Activated T-helper 9 cell treated with anti-CD3 and anti-CD28 coated beads, Interleukin-2, amount 50 U/mL, for 16 hours (primary cell): ENCODE results near the gene CHMP4A.

Experiments
- DNase-seq: peaks from one replicate; pipeline ENCODE4 v3.0.0-alpha.2; 2020; ENCODE audit warnings: low read depth

The CHMP4A gene

GRCh38 chr14:24212924-24213865, at the start of gene CHMP4A:
Gene CHMP4A (minus strand): TSS chr14:24213488. CDS start chr14:24213439, 49 bp downstream.
- DNase-seq, result peak; percentile 94

- DNase-seq, result no peak
Observed at GRCh38 chr14:24261969-24262327, 48.7 kb upstream of the CHMP4A start.

GRCh38 chr14:24261256-24261968, 48.1 kb upstream of the CHMP4A start:
- no peak for DNase-seq

- no peak for DNase-seq
Observed at GRCh38 chr14:24260780-24261157, 47.5 kb upstream of the CHMP4A start.

GRCh38 chr14:24260026-24260779, 46.9 kb upstream of the CHMP4A start:
- no peak for DNase-seq

GRCh38 chr14:24259282-24260025, 46.2 kb upstream of the CHMP4A start:
- DNase-seq, result no peak

GRCh38 chr14:24258548-24259265, 45.4 kb upstream of the CHMP4A start:
- DNase-seq, result no peak

- DNase-seq, result no peak
Observed at GRCh38 chr14:24258119-24258518, 44.8 kb upstream of the CHMP4A start.

GRCh38 chr14:24256960-24257359, 43.7 kb upstream of the CHMP4A start:
- no peak for DNase-seq

- no peak for DNase-seq
Observed at GRCh38 chr14:24255931-24256711, 42.8 kb upstream of the CHMP4A start.

GRCh38 chr14:24255438-24255837, 42.1 kb upstream of the CHMP4A start:
- DNase-seq, result no peak

GRCh38 chr14:24254630-24255392, 41.5 kb upstream of the CHMP4A start:
- no peak for DNase-seq

GRCh38 chr14:24253936-24254335, 40.6 kb upstream of the CHMP4A start:
- DNase-seq, result no peak

- no peak for DNase-seq
Observed at GRCh38 chr14:24252289-24253124, 39.2 kb upstream of the CHMP4A start.

GRCh38 chr14:24251880-24252288, 38.6 kb upstream of the CHMP4A start:
- no peak for DNase-seq

GRCh38 chr14:24250354-24250753, 37.1 kb upstream of the CHMP4A start:
- no peak for DNase-seq

GRCh38 chr14:24249230-24250021, 36.1 kb upstream of the CHMP4A start:
- no peak for DNase-seq

- no peak for DNase-seq
Observed at GRCh38 chr14:24247422-24247821, 34.1 kb upstream of the CHMP4A start.
